HFF-Myc (cell line): ENCODE results near the gene MSH2.

Experiments used
- DNase-seq: peaks from one replicate; pipeline ENCODE4 v3.0.0-alpha.2; 2011; ENCODE audit warnings: low read depth; ENCODE audit errors: extremely low read depth
- H3K4me3 ChIP-seq: replicated peaks from 2 replicates; pipeline ENCODE4 v1.5.1; 2011; ENCODE audit warnings: low read depth, mild to moderate bottlenecking, control low read depth, low read length
- CTCF ChIP-seq: IDR thresholded peaks from 2 replicates; pipeline ENCODE4 v1.5.1; 2012; ENCODE audit warnings: mild to moderate bottlenecking, low read depth, low read length, control low read depth; ENCODE audit errors: missing control alignments

MSH2 gene

GRCh38 chr2:47519147-47519537, 116.2 kb downstream of the MSH2 start:
- no peak for DNase-seq
- no peak overlapping the region for H3K4me3 ChIP-seq

GRCh38 chr2:47519604-47520301, 116.8 kb downstream of the MSH2 start:
- no peak overlapping the region for H3K4me3 ChIP-seq
- no peak for TF ChIP-seq CTCF

More at GRCh38 chr2:47519147-47519537, 116.2 kb downstream of the MSH2 start:
- TF ChIP-seq CTCF: no peak

GRCh38 chr2:47520302-47520630, 117.3 kb downstream of the MSH2 start:
- DNase-seq: no peak
- peak overlapping the region; percentile 40 for H3K4me3 ChIP-seq
- TF ChIP-seq CTCF: no peak

More at GRCh38 chr2:47519604-47520301, 116.8 kb downstream of the MSH2 start:
- DNase-seq: no peak

- peak; percentile 36 for TF ChIP-seq CTCF
- DNase-seq: no peak
- H3K4me3 ChIP-seq: peak overlapping the region; percentile 40
These were observed 118.1 kb downstream of the MSH2 start for GRCh38 chr2:47520825-47521665.

- no peak for DNase-seq
- peak overlapping the region; percentile 40 for H3K4me3 ChIP-seq
- no peak for TF ChIP-seq CTCF
These were observed 118.8 kb downstream of the MSH2 start for GRCh38 chr2:47521666-47522285.

GRCh38 chr2:47525167-47525566, 122.2 kb downstream of the MSH2 start:
- no peak for TF ChIP-seq CTCF
- DNase-seq: no peak
- H3K4me3 ChIP-seq: no peak overlapping the region
